Smooth muscle cell (in vitro differentiated cells): Measurements from ENCODE around the gene ANO3. TPM values are rescaled to one million over a fixed set of nuclear protein-coding genes. Genes with fewer than 3 reads are reported as not detected.

ENCODE experiments used
- DNase-seq: peaks from one replicate; lab custom pipeline; 2025; ENCODE audit not compliant: unreplicated experiment; lab: John Stamatoyannopoulos, UW
- H2AFZ ChIP-seq: fragments of 200-600 bp; sonication (generic); 2 replicates; pipeline ENCODE4 v1.6.0; 2016; ENCODE audit warnings: antibody characterized with exemption, low read depth, mild to moderate bottlenecking
- H3F3A ChIP-seq: fragments of 200-600 bp; sonication (generic); 2 replicates; pipeline ENCODE4 v1.6.0; 2017; ENCODE audit warnings: antibody characterized with exemption, low read depth
- H3K27ac ChIP-seq: fragments of 200-600 bp; sonication (generic); 2 replicates; pipeline ENCODE4 v1.5.1; 2016; ENCODE audit warnings: low read depth, mild to moderate bottlenecking
- H3K27me3 ChIP-seq: fragments of 200-600 bp; sonication (generic); 2 replicates; pipeline ENCODE4 v1.6.1; 2016; ENCODE audit warnings: low read depth, mild to moderate bottlenecking
- H3K36me3 ChIP-seq: fragments of 200-600 bp; sonication (generic); 2 replicates; pipeline ENCODE4 v1.5.1; 2016; ENCODE audit warnings: low read depth
- H3K4me1 ChIP-seq: fragments of 200-600 bp; sonication (generic); 2 replicates; pipeline ENCODE4 v1.5.1; 2016; ENCODE audit warnings: low read depth
- H3K4me2 ChIP-seq: fragments of 200-600 bp; sonication (generic); 2 replicates; pipeline ENCODE4 v1.6.0; 2016; ENCODE audit warnings: mild to moderate bottlenecking
- H3K4me3 ChIP-seq: fragments of 200-600 bp; sonication (generic); 2 replicates; pipeline ENCODE4 v1.5.1; 2016; ENCODE audit warnings: mild to moderate bottlenecking
- H3K79me2 ChIP-seq: fragments of 200-600 bp; sonication (generic); 2 replicates; pipeline ENCODE4 v1.6.0; 2016; ENCODE audit warnings: low read depth, mild to moderate bottlenecking
- H3K9ac ChIP-seq: fragments of 200-600 bp; sonication (generic); 2 replicates; pipeline ENCODE4 v1.6.0; 2016; ENCODE audit warnings: low read depth
- H3K9me3 ChIP-seq: fragments of 200-600 bp; sonication (generic); replicated peaks from 2 replicates; pipeline ENCODE4 v1.5.1; 2016; ENCODE audit warnings: low read depth
- H4K20me1 ChIP-seq: fragments of 200-600 bp; sonication (generic); 2 replicates; pipeline ENCODE4 v1.6.0; 2016; ENCODE audit warnings: low read depth
- WGBS: methylation state at CpG from one replicate; pipeline ENCODE4 v1.1.7; 2016; ENCODE audit warnings: low lambda C conversion rate; 5-methylcytosine and 5-hydroxymethylcytosine counted together
- polyA plus RNA-seq: library from polyadenylated mRNA; unstranded; fragments of >200 nt; fragmentation: Nextera tagmentation; extraction: Ambion mirVana; gene quantifications from 2 replicates; pipeline ENCODE4 v1.2.1, GENCODE V29; 2016
- total RNA-seq: library from RNA; depleted of rRNA; stranded (reverse); fragments of >200 nt; gene quantifications from 2 replicates; pipeline ENCODE4 v1.2.3, GENCODE V29; 2014
- TF ChIP-seq, protein P1 (sequence below): fragments of 200-600 bp; sonication (generic); IDR thresholded peaks from 2 replicates; pipeline ENCODE4 v1.5.1; 2017; ENCODE audit warnings: borderline replicate concordance, mild to moderate bottlenecking, antibody characterized with exemption; ENCODE audit not compliant: insufficient read depth, poor library complexity, severe bottlenecking

ANO3 gene
- total and polyA plus RNA-seq, 2 experiments from 2014 or later, result 0.13 TPM; not detected in 1

- H3K79me2 ChIP-seq, result no peaks in the 10 kb centered on the region
- no peaks in the 10 kb centered on the region for H3K36me3 ChIP-seq
- H3K4me1 ChIP-seq, result peaks cover 11% of the 10 kb centered on the region
- no peaks in the 10 kb centered on the region for H4K20me1 ChIP-seq
- no peak overlapping the region for H3K27ac ChIP-seq
- H3K4me3 ChIP-seq, result no peak overlapping the region
- no peak overlapping the region for H2AFZ ChIP-seq
- no peaks in the 10 kb centered on the region for H3K27me3 ChIP-seq
- H3K9me3 ChIP-seq, result no peaks in the 10 kb centered on the region
- no peak overlapping the region for H3K4me2 ChIP-seq
- no peaks in the 10 kb centered on the region for H3F3A ChIP-seq
- 96% methylated on average over 2 of the region's 2 CpGs for WGBS
- TF ChIP-seq, protein P1, sequence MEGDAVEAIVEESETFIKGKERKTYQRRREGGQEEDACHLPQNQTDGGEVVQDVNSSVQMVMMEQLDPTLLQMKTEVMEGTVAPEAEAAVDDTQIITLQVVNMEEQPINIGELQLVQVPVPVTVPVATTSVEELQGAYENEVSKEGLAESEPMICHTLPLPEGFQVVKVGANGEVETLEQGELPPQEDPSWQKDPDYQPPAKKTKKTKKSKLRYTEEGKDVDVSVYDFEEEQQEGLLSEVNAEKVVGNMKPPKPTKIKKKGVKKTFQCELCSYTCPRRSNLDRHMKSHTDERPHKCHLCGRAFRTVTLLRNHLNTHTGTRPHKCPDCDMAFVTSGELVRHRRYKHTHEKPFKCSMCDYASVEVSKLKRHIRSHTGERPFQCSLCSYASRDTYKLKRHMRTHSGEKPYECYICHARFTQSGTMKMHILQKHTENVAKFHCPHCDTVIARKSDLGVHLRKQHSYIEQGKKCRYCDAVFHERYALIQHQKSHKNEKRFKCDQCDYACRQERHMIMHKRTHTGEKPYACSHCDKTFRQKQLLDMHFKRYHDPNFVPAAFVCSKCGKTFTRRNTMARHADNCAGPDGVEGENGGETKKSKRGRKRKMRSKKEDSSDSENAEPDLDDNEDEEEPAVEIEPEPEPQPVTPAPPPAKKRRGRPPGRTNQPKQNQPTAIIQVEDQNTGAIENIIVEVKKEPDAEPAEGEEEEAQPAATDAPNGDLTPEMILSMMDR, result no peak
- H3K9ac ChIP-seq, result no peak overlapping the region
- no peak for DNase-seq
These were observed 366.3 kb downstream of the ANO3 start for GRCh38 chr11:26698224-26698623.

DNA sequence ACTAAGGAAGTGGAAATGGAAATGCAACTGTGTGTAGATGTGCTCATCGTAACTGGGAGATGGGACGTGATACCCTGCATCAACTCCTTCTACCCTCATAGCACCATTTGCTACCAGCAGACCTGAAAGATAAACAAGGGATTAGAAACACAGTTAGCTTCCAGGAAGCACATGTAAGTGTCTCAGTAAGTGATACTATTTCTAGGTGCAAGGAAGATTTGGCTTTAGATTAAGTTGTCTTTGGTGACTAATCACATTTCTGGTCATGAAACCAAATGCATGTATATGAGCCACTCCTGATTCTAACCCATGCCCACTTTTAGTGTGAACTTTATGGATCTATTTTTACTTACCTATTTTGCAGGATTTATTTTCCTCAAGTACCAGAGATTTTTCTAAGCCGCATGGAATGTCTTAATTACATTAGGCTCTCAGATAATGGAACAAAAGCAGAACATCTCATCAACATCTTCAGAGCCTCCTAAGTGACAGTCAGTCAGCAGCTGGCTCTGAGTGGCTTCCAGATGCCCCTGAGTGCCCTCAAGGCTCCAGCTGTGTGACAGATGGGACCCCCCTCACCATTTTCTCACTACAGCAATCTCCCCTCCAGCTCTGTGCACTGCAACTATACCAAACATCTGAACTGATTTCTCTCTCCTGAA is 368.8 kb downstream of the ANO3 start:
- Histone ChIP-seq H3K79me2 (no peaks in the 10 kb centered on the region), H3K27ac (no peak overlapping the region), H2AFZ (no peak overlapping the region), H3K4me3 (no peak overlapping the region), H3K4me2 (no peak overlapping the region), H3K9me3 (no peaks in the 10 kb centered on the region), H3K36me3 (no peaks in the 10 kb centered on the region), H4K20me1 (no peaks in the 10 kb centered on the region), H3K9ac (no peak overlapping the region), H3K27me3 (no peaks in the 10 kb centered on the region), H3F3A (no peaks in the 10 kb centered on the region), H3K4me1 (peaks cover 23% of the 10 kb centered on the region)
- TF ChIP-seq, protein P1, result no peak
- no peak for DNase-seq
- WGBS, result 57% methylated on average over 3 of the region's 3 CpGs

GRCh38 chr11:26702406-26702805 is 370.5 kb downstream of the ANO3 start:
- TF ChIP-seq, protein P1, result no peak
- Histone ChIP-seq H3K4me3 (no peak overlapping the region), H3K4me2 (no peak overlapping the region), H3K27me3 (no peaks in the 10 kb centered on the region), H3K4me1 (peaks cover 23% of the 10 kb centered on the region), H3K79me2 (no peaks in the 10 kb centered on the region), H3K27ac (no peak overlapping the region), H3K9me3 (no peaks in the 10 kb centered on the region), H3F3A (no peaks in the 10 kb centered on the region), H3K9ac (no peak overlapping the region), H3K36me3 (no peaks in the 10 kb centered on the region), H2AFZ (no peak overlapping the region), H4K20me1 (no peaks in the 10 kb centered on the region)
- DNase-seq, result no peak
